IPS DF 4.7 (cell line): ENCODE measurements around the gene VDAC2.

ENCODE experiments used
- DNase-seq: peaks from one replicate; pipeline ENCODE4 v3.0.0-alpha.2; 2013; ENCODE audit warnings: low spot score; ENCODE audit errors: extremely low read depth

The VDAC2 gene

DNA sequence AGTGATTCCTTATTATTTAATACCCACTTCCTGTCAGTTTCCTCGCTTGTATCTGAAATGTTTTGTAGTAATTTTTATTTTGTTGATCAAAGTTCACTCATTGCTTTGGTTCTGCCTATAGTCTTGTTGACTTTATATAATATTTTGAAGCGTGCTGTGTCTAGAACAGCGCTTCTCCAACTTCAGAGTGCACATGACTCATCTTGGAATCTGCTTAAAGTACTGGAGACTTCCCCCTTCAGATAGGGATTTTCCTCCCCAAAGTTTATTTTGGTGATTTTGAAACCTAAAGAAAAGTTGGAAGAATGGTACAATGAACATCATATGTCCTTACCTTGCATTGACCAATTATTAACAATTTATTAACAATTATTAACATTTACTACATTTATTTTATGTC is 19.4 kb downstream of the VDAC2 start:
- no peak for DNase-seq

DNA sequence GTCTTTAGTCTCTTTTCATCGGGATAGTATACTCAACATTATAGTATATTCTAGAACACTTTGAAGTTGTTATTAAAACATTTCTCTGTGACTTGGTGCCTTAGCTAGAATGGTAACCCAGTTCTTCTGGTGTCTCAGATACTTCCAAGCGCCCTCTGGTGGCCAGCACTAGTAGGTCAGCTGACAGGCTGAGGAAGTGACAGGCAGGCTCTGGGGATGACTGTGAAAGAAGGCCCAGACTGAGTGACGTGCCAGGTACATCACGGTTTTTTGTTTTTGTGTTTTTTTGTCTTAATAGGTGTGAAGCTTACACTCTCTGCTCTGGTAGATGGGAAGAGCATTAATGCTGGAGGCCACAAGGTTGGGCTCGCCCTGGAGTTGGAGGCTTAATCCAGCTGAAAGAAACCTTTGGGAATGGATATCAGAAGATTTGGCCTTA is 20.0 kb downstream of the VDAC2 start:
- no peak for DNase-seq

DNA sequence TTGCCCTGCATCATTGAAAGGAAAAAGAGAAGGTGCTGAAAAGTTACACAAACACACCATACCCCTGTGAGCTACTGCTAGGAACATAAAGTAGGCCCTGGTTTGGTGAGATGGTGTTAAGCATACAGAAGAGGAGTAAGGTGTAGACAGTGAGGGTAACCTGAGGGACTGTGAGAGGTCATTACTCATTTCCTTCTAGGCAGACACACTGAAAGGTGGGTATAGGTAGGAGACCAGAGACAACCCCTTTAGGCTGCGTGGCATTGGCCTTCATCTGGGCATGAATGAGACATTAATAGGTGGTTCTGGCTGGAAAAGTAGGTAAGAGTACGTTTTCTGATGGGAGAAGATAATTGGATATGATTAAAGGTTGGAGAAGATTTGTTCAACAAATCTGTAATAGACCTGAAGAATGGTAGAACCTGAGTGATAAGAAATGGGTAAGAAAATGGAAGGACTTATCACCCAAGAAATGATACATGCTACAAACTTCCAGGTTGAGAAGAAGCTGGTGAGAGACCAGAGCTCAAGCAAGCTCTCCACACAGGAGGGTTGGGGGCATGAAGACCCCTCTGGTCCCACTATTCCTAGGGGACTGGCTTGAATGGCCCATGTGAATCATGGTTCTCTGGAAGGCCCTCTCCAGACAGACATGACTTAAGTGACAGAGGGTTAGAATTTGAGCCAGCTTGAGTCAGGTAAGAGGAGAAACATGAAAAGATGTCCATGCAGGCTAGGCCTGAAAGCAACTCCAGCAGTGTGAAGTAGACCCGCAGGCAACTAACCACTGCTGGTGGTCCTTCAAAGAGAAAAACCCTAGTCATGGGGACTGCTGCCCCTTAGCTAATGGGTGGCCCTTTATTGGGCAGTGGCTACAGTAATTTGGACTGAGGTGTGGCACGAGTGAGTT is 21.3 kb downstream of the VDAC2 start:
- no peak for DNase-seq

DNA sequence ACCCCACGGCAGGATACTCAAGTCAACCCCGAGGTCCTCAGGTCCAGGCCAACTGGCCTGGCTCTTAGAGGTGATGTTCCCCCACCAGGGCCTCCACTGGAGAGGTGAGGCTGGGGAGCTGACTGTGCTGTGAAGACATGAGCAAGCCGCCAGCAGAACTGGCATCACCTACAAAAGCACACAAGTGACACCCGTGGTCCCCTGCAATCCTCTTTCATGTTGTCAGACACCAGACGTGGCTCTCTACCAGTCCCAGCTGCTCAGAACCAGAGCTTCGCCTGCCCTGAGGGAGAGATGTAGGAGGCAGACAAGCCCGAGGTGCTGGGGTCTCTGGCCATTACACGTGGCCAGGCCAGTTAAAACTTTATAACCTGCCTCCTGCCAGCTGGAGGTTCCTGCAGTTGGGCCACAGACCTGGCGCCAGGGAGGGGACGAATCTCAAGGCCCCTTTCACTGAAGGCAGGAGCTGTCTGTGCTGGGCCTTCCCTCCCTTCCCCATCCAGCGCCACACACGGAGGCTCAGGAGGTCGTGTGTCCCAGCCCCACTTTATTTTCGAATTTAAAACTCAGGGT is 22.9 kb downstream of the VDAC2 start:
- no peak for DNase-seq

DNA sequence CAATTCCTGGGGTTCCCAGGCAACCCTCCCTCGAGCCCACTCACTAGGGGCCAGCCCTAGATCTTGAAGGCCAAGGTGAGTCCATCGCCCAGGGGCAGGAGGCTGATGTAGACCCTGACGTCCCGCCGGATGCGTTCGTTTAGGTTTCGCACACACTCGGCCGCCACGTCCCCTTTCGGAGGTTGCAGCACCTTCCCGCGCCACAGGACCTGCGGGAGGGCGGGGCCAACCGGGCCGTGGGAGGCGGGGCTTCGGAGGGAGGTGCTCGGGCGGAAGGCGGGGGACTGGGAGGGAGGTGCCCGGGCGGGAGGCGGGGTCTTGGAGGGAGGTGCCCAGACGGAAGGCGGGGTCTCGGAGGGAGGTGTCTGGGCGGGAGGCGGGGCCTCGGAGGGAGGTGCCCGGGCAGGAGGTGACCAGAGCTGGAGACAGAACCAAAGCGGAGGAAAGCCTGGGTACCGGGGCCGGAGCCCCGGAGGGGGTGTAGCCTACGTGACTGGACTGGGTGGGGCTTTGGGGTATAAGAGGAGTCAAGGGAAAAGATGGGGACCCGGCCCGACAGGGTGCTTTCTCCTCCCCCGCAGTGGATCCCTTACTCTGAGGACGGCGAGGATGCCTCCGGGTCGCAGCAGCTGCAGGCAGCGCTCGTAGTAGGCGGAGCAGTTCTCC is 23.6 kb downstream of the VDAC2 start:
- no peak for DNase-seq

DNA sequence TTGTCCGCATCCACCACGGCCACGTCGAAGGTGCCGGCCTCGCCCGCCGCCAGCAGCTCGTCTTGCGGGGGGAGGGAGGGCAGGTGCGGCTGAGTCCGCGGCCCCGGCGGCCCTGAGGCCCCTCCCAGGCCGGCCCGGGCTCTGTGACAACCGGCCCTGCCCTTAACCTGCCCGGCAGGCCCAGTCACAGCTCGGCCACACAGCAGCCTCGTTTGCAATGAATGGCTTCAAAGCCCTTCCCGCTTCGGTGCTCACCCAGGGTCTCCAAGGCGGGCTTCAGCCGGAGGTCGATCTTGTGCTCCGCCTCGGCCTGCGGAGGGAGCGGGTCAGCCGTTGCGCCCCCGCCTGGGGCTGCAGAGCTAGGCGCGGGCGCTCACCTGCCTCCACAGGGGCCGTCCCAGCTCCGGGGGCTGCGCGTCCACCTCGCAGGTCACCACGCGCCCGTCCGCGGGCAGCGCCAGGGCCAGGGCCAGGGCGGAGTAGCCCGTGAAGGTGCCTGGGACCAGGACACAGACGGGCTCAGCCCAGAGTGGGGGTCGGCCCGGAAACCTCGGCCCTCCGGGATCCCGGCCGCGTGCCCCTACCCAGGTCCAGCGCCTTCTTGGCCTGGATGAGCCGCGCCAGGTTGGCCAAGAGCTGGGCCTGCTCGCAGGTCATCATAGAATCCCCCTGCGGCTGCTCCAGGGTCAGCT is 24.2 kb downstream of the VDAC2 start:
- DNase-seq, result no peak

DNA sequence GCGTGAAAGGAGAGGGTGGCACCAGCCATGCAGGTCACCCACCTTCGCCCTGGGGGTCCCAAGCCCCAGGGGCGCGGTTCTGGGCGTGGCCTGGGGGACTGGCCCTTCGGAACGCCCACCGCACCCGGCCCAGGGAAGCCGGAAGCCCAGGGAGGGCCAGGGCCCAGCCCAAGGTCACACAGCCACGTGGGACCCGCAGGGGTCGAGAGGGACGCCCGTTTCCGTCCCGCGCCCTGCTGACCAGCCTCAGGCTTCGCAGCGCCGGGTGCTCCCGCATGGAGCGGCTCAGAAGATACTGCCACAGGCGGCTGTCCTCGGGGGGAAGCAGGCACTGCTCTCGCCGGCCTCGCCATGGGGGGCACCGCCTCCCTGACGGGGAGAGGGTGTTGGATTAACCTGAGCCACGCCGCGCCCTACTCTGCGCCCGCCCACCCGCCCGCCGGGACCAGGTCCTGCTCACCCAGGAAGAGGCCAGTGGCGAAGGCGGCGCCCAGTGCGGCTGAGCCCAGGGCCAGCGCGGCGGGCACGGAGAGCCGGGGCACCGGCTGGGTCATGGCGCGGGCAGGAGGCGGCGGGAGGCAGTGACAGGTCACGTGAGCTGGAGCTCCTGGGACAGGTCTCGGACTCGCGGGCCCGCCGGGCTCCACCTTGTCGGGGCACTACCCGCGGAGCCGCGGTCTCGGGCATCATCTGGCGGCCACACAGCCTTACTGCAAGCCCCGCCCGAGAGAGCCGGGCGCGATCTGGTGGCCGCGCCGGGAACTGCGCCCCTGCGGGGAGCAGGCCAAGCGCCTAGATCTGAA is 25.0 kb downstream of the VDAC2 start, which contains the start of gene COMTD1:
COMTD1 (minus strand) TSS at position 583 of the 803 bp plus-strand sequence; CDS start at position 554, 29 bp downstream.
- no peak for DNase-seq

DNA sequence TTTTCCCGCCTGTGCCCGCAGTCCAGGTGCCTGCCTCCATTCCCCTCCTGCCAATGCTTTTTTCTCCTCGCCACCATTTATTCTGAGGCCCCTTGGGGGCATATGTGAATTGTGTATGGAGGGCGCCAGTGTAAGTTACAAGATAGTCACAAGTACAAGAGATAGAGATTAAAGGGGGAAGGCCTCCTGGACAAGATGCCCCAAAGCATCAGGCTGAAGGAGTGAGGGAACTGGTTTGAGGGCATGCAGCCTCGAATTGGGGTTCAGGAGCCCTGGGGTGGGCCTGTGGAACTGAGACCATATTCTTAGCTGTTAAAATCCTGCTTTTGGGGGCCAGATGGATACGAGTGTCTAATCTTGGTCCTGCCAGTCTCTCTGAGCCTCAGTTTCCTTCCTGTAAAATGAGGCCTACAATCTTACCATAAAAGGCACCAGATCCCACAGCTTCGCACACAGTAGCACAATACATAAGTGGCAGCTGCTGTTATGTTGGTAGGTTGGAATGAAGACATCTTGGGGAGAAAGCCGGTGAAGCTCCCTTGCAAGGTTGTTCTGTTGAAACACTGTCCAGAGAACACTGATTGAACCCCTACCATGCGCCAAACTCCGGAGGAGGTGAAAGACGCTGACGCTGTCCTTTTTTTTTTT is 25.7 kb downstream of the VDAC2 start:
- no peak for DNase-seq

DNA sequence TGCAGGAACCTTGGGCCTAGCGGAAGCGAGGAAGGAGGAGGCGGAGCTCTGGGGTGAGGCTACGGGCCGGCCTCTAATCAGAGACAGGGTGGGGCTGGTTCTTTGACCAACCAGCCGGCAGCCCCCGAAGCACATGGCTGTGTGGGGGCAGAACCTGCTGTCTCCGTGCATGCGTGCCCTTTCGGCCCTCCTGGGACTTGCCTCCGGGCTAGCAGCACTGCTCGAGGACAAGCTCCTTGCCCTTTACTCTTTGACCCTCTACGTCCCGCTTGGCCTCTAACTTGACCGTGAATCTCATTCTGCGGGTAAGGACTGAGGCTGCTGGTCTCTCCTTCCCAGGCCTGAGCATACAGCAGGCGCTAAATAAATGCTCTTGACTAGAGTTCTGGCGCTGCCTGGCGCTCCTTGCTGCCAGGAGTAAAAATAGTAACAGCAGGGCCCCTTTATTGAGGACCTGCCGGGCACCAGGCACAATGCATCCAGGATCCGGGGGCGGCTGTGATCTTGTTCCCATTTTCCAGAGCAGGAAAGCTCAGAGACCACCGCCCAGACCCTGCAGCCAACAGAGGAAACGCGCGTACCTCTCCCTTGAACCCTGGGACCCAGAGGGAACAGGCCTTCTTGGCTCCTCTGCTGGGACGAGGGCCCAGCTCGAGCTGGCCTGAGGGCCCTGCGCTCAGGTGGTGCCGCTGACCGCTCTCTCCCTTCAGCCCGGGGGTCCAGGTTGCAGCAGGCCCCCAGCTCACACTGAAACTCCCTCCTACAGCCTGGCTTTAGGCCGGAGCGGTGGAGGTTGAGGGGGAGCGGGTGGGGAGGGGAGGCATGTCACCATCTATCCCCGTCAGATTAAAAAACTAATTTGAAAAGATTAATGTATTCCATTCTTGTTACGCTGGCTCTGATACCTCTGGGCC is 27.8 kb downstream of the VDAC2 start:
- no peak for DNase-seq

DNA sequence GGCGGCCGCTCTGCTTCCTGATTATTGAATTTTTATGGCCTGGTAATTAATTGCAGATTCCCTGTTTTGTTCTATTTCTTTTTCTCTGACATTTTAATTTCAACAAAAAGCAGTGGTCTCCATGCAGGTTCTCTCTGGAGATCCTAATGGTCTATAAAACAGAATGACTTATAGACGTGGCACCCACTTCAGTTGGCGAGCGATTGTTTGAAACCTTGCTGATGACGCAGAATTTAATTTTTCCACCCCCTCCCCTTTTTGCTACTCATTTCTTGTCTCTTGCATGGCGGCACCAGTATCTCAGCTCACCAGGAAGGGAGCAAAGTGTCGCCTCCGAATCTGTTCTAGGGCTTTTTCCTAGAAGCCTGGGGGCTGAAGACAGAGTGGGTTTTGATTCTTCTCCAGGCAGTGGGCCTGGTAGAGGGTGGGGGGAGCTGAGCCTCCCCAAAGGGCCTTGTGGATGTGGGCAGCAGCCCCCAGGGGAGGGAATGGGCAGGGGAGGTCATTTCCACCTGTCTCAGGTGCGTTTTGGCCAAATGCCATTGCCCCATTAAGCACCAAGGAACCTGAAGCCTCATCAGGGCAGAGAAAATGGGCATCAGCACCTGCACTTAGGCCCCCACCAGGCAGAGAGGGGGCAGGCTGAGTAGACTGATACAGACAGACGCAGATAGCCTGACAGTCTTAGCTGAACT is 28.6 kb downstream of the VDAC2 start:
- DNase-seq, result no peak

DNA sequence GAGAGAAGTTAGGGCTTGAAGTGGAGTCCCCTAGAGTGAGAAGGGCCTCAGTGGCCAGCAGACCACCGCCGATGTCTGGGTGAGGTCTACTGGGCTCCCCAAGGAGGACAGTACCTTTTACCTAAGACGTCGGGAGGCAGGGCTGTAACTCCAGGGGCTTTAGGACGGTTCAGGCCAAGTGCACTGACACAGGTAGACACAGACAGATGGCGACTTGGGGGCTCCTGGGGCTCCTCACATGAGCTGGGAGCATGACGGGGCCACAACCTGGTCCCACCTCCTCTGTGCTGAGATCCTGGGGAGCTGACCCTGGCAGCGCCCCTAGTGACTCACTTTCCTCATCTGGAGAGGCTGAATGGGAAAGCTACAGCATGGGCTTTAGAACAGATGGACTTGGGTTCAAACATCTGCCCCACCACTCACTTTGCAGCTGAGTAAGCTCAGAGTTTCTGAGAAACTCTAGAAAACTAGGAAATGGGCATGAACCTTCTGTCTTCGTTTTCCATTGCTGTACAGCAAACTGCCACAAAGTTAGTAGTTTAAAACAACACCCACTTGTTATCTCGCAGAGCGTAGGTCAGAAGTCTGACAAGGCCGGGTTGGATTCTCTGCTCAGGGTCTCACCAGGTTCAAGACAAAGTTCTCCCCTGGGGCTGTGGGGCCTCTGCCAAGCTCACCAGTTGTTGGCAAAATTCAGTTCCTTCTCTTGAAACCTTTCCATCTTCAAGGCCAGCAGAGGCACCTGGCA is 29.9 kb downstream of the VDAC2 start:
- DNase-seq, result no peak

DNA sequence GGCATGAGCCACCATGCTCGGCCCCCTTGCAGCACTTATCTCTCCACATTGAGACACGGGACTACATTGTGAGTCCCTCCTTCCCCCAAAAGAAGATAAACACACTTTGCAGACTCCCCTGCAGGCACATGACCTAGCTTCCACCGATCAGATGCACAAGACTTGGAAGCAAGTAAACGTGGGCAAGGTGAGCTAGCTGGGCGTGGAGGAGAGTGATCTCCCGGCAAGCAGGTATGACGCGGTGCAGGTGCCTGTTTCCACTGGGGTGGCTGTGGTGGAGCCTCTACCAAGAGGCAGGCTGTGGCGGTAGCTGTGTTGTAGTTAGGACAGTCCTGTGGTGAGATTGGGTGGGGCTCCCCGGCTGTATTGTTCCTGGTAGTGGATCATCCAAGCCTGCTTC is 32.8 kb downstream of the VDAC2 start:
- DNase-seq, result no peak

DNA sequence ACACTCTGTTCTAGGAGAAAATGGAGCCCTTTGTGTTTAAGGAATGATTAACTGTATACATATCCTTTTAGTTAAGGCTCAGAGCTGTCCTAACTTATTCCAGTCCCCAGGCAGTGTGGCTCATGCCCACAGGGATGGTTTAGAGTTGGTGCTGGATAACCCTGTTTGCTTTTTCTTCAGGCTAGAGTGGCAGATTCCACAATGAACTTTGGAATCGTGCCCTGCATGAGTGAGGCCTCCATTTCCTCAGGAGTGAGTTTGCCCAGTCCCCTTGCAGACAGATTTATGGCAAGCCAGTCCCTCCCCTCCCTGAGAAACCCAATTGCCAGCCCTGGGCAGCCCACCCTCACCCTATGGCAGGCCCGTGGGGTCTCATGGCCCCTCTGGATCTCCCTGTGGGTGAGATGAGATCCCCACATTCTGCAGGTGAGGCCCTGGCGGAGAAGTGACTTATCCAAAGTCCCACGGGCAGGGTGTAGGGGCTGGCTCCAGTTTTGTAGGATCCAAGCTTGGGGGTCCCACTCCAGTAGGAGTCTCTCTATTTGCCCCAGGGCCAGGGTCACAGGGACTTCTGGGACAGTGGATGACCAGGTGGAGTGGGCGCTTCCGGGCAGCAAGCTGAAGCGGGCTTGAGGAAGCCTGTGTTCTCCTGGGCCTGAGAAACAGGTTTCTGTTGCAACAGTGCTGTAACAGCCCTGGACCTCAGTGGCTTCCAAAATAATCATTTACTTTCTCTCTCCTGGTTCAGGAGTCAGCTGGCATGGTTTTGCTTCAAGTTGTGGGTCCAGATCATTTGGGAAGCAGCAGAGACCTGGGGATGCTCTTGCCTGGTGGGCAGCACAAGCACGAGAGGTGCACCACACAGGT is 34.1 kb downstream of the VDAC2 start:
- DNase-seq, result no peak

DNA sequence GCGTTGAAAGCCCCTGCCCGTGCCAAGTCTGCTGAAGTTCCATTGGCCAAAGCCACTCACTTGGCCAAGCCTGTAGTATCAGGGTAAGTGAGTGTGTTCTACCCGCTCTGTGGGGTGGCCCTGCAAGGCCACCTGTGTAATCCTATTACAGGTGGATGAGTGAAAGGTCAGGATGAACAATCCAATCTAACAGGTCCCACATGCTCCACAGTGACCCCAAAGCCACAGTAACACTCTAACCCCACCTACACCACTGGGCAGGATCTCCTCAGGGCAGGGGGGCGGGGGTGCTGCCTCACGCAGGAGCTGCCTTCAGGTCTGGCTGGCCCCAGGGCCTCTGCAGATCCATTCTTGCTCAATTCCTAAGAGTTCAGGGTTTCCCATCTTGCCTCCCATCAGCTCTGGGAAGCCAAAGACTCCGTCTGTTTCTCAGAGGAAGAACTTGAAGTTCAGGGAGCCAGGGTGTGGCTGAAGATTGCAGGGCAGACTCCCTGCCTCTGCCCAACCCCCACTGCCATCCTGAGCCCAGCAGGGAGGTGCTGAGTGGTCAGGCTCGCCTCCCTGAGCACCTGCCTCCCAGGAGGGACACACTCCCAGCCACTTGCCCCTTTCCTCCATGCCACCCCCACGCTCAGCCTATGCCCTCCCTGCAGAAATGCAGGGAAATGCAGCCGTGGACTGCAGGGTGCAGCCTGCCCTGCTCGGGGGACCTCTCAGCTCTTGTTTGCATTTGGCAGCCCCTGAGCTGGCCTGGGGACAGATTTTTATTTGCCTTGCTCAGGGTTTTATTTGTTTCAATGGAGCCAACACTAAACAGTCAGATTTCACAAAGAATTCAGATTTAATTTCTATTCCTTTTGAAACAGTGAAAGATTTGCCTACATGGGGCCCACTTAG is 35.0 kb downstream of the VDAC2 start:
- DNase-seq, result no peak

DNA sequence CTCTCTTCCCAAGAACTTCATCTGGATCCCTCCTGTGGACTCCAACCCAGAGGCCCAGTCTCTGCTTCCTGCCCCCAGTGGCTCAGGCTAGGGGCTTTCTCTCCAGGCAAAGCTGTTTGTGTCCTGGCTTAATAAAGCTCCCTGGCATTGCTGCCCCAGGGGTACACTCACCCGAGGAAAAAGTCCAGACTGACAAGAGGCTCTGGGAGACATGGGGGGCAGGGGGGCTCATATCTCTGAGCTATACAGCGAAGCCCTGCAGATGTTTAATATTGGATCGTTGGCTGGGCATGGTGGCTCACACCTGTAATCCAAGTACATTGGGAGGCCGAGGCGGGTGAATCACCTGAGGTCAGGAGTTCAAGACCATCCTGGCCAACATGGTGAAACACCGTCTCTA is 35.9 kb downstream of the VDAC2 start:
- DNase-seq, result no peak

DNA sequence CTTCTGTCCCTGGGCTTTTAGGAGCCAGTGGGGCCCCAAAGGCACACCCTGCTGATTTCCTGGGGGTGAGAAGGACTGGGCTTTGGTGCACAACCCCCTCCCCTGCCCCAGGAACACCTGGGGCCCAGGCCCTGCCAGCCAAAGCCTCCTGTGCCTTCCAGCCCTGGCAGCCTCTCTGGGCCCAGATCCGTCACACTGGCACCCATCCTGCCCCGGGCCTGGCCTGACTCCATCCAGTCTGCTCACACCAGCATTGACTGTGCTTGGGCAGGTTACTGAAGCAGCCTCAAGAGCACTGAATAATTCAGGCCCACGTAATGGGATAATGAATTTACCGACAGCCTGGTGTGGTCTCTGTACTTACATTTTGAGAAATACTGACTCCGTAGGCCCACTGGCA is 37.2 kb downstream of the VDAC2 start:
- DNase-seq, result no peak
